Chondrocyte (in vitro differentiated cells): ENCODE results near the gene DOCK8. TPM values are rescaled to one million over a fixed set of nuclear protein-coding genes. Genes with fewer than 3 reads are reported as not detected.

ENCODE experiments used
- DNase-seq: peaks from one replicate; pipeline ENCODE4 v3.0.0; 2021; ENCODE audit warnings: mixed read lengths, low spot score
- H3K27ac Mint-ChIP-seq: one replicate; pipeline ENCODE4 v1.8.0; 2021; ENCODE audit warnings: mild to moderate bottlenecking, moderate library complexity, mixed read lengths; ENCODE audit not compliant: unreplicated experiment
- H3K27me3 Mint-ChIP-seq: 2 replicates; pipeline ENCODE4 v1.8.0; 2021; ENCODE audit warnings: low read depth, mixed read lengths
- H3K36me3 Mint-ChIP-seq: 2 replicates; pipeline ENCODE4 v1.8.0; 2021; ENCODE audit warnings: low read depth, mixed read lengths
- H3K4me1 Mint-ChIP-seq: 2 replicates; pipeline ENCODE4 v1.8.0; 2021; ENCODE audit warnings: low read depth, mild to moderate bottlenecking, mixed read lengths
- H3K4me3 Mint-ChIP-seq: one replicate; pipeline ENCODE4 v1.8.0; 2021; ENCODE audit warnings: mild to moderate bottlenecking, moderate library complexity, mixed read lengths; ENCODE audit not compliant: unreplicated experiment
- H3K9me3 Mint-ChIP-seq: 2 replicates; pipeline ENCODE4 v1.8.0; 2021; ENCODE audit warnings: low read depth, mixed read lengths
- CTCF ChIP-seq: fragments of 200-600 bp; sonication (generic); IDR thresholded peaks from 2 replicates; pipeline ENCODE4 v1.5.0; 2021; ENCODE audit warnings: antibody characterized with exemption, mild to moderate bottlenecking, moderate library complexity
- total RNA-seq: library from RNA; stranded (reverse); gene quantifications from 3 replicates; pipeline ENCODE4 v1.2.1, GENCODE V29; 2021

Gene DOCK8
- total RNA-seq, 1 donor from 2014 or later = 0.17 TPM

- no peak for TF ChIP-seq CTCF
- H3K36me3 Mint-ChIP-seq = no peaks in the 10 kb centered on the region
- no peak for DNase-seq
- H3K27me3 Mint-ChIP-seq = peaks cover 13% of the 10 kb centered on the region
- H3K9me3 Mint-ChIP-seq = no peaks in the 10 kb centered on the region
- no peak overlapping the region for H3K27ac Mint-ChIP-seq
- H3K4me3 Mint-ChIP-seq = no peak overlapping the region
- no peaks in the 10 kb centered on the region for H3K4me1 Mint-ChIP-seq
Measured at GRCh38 chr9:253539-253938, 38.9 kb downstream of the DOCK8 start.

- no peaks in the 10 kb centered on the region for H3K36me3 Mint-ChIP-seq
- H3K27me3 Mint-ChIP-seq = peaks cover 13% of the 10 kb centered on the region
- H3K4me1 Mint-ChIP-seq = no peaks in the 10 kb centered on the region
- H3K27ac Mint-ChIP-seq = no peak overlapping the region
- DNase-seq = no peak
- no peak overlapping the region for H3K4me3 Mint-ChIP-seq
- no peak for TF ChIP-seq CTCF
- no peaks in the 10 kb centered on the region for H3K9me3 Mint-ChIP-seq
Measured at GRCh38 chr9:254516-254915, 39.9 kb downstream of the DOCK8 start.

GRCh38 chr9:257957-258356, 43.3 kb downstream of the DOCK8 start:
- H3K4me3 Mint-ChIP-seq = no peak overlapping the region
- no peaks in the 10 kb centered on the region for H3K9me3 Mint-ChIP-seq
- peaks cover 16% of the 10 kb centered on the region for H3K27me3 Mint-ChIP-seq
- TF ChIP-seq CTCF = no peak
- no peak for DNase-seq
- H3K27ac Mint-ChIP-seq = no peak overlapping the region
- no peaks in the 10 kb centered on the region for H3K36me3 Mint-ChIP-seq
- no peaks in the 10 kb centered on the region for H3K4me1 Mint-ChIP-seq

- Mint-ChIP-seq H3K36me3 (no peaks in the 10 kb centered on the region), H3K27me3 (peaks cover 18% of the 10 kb centered on the region), H3K27ac (no peak overlapping the region), H3K9me3 (no peaks in the 10 kb centered on the region), H3K4me1 (no peaks in the 10 kb centered on the region), H3K4me3 (no peak overlapping the region)
- no peak for TF ChIP-seq CTCF
- no peak for DNase-seq
Measured at GRCh38 chr9:259405-260404, 45.0 kb downstream of the DOCK8 start.

DNA sequence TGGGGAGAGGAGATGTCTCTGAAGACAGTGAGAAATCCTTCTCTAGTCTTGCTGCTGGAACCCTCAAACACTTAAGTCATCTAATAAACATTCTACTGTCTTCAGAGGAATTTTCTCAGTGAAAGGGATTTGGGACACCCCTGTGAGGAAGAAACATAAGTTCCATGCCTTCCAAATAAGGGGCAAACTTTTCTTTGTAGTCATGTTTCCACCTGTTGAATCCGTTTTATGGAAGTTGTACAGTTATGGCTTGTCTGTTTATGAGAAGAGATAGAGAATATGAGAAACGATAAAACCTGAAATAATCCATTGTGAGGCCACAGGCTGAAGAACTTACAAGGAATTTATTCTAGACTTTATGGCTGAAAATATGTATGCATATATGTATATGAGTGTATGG, 49.6 kb downstream of the DOCK8 start:
- no peak overlapping the region for H3K27ac Mint-ChIP-seq
- H3K36me3 Mint-ChIP-seq = no peaks in the 10 kb centered on the region
- no peak overlapping the region for H3K4me3 Mint-ChIP-seq
- H3K27me3 Mint-ChIP-seq = peaks cover 12% of the 10 kb centered on the region
- TF ChIP-seq CTCF = no peak
- no peak for DNase-seq
- no peaks in the 10 kb centered on the region for H3K4me1 Mint-ChIP-seq
- H3K9me3 Mint-ChIP-seq = peaks cover under 1% of the 10 kb centered on the region
